RWPE2 (cell line): ENCODE measurements around the gene SPACA6.
"Not testable (repeated sequence)": the region's sequence is repeated elsewhere in the genome, so short reads cannot be mapped to it uniquely, and the experiment has no call there.

ENCODE experiments used
- ATAC-seq: fragments of 200-7000 bp; cut with Tn5 transposase; 3 replicates; pipeline ENCODE4 v1.9.1; 2021; ENCODE audit warnings: low read depth
- DNase-seq: peaks from one replicate; pipeline ENCODE4 v3.0.0-alpha.2; 2020; ENCODE audit warnings: low spot score
- H3K27ac ChIP-seq: fragments of 450-650 bp; 2 replicates; pipeline ENCODE4 v1.5.1; 2017; ENCODE audit warnings: mild to moderate bottlenecking; ENCODE audit not compliant: poor library complexity, severe bottlenecking
- H3K27me3 ChIP-seq: fragments of 250-450 bp; sonication (Bioruptor Pico); 2 replicates; pipeline ENCODE4 v1.5.1; 2021; ENCODE audit warnings: mild to moderate bottlenecking, moderate library complexity; ENCODE audit not compliant: insufficient read depth, poor library complexity, severe bottlenecking
- H3K36me3 ChIP-seq: fragments of 250-450 bp; sonication (Bioruptor Pico); 2 replicates; pipeline ENCODE4 v1.5.1; 2020; ENCODE audit warnings: low read depth, mild to moderate bottlenecking, moderate library complexity
- H3K4me1 ChIP-seq: fragments of 250-450 bp; sonication (Bioruptor Pico); 2 replicates; pipeline ENCODE4 v1.5.1; 2021; ENCODE audit warnings: mild to moderate bottlenecking, moderate library complexity; ENCODE audit not compliant: insufficient read depth, poor library complexity, severe bottlenecking
- H3K4me3 ChIP-seq: fragments of 250-450 bp; sonication (Bioruptor Pico); 2 replicates; pipeline ENCODE4 v1.5.1; 2021; ENCODE audit warnings: mild to moderate bottlenecking, moderate library complexity; ENCODE audit not compliant: severe bottlenecking
- H3K9me3 ChIP-seq: fragments of 250-450 bp; sonication (Bioruptor Pico); 2 replicates; pipeline ENCODE4 v1.5.1; 2021; ENCODE audit warnings: mild to moderate bottlenecking, moderate library complexity; ENCODE audit not compliant: severe bottlenecking
- TF ChIP-seq, protein P1 (sequence below): fragments of 450-650 bp; IDR thresholded peaks from one replicate; pipeline ENCODE4 v1.5.1; 2017; ENCODE audit warnings: mild to moderate bottlenecking, moderate library complexity; ENCODE audit not compliant: poor library complexity, severe bottlenecking

The SPACA6 gene

DNA sequence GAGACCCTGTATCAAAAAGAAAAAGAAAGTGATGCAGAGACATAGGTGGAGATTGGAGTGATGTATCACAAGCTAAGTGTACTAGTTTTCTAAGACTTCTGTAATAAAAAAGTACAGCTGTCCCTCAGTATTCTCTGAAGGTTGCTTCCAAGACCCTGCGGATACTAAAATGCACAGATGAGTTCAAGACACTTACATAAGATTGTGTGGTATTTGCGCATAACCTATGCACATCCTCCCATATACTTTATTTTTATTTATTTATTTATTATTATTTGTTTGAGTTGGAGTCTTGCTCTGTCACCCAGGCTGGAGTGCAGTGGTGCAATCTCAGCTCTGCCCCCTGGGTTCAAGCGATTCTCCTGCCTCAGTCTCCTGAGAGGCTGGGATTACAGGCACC, 44.3 kb downstream of the SPACA6 start:
- ATAC-seq (no peak), DNase-seq (no peak)
- Histone ChIP-seq H3K27me3 (peaks cover 5% of the 10 kb centered on the region), H3K9me3 (no peaks in the 10 kb centered on the region), H3K27ac (no peak overlapping the region), H3K36me3 (no peaks in the 10 kb centered on the region), H3K4me3 (no peak overlapping the region), H3K4me1 (no peaks in the 10 kb centered on the region)
- TF ChIP-seq, protein P1, sequence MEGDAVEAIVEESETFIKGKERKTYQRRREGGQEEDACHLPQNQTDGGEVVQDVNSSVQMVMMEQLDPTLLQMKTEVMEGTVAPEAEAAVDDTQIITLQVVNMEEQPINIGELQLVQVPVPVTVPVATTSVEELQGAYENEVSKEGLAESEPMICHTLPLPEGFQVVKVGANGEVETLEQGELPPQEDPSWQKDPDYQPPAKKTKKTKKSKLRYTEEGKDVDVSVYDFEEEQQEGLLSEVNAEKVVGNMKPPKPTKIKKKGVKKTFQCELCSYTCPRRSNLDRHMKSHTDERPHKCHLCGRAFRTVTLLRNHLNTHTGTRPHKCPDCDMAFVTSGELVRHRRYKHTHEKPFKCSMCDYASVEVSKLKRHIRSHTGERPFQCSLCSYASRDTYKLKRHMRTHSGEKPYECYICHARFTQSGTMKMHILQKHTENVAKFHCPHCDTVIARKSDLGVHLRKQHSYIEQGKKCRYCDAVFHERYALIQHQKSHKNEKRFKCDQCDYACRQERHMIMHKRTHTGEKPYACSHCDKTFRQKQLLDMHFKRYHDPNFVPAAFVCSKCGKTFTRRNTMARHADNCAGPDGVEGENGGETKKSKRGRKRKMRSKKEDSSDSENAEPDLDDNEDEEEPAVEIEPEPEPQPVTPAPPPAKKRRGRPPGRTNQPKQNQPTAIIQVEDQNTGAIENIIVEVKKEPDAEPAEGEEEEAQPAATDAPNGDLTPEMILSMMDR, result no peak

DNA sequence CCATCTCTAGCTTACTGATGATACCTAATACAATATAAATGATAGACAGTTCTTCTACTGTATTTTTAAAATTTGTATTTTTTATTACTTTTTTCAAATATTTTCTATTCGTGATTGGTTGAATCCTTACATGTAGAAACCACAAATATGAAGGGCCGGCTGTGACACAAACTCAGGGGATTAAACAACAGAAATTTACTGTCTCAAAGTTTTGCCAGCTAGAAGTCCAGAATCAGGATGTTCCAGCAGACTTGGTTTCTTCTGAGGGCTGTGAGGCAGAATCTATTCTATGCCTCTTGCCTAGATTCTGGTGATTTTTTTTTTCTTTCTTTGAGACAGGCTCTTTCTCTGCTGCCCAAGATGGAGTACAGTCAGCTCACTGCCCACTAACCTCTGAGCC, 44.8 kb downstream of the SPACA6 start:
- ATAC-seq (no peak), DNase-seq (no peak)
- H3K4me1 ChIP-seq, result no peaks in the 10 kb centered on the region
- no peak overlapping the region for H3K4me3 ChIP-seq
- no peak overlapping the region for H3K27ac ChIP-seq
- H3K9me3 ChIP-seq, result no peaks in the 10 kb centered on the region
- H3K36me3 ChIP-seq, result no peaks in the 10 kb centered on the region
- TF ChIP-seq, protein P1, result no peak
- H3K27me3 ChIP-seq, result peaks cover 5% of the 10 kb centered on the region

GRCh38 chr19:51738523-51738922, 45.4 kb downstream of the SPACA6 start:
- not testable (repeated sequence) for H3K27ac ChIP-seq, H3K27me3 ChIP-seq, H3K4me1 ChIP-seq, DNase-seq, H3K4me3 ChIP-seq, H3K9me3 ChIP-seq, H3K36me3 ChIP-seq, ATAC-seq

DNA sequence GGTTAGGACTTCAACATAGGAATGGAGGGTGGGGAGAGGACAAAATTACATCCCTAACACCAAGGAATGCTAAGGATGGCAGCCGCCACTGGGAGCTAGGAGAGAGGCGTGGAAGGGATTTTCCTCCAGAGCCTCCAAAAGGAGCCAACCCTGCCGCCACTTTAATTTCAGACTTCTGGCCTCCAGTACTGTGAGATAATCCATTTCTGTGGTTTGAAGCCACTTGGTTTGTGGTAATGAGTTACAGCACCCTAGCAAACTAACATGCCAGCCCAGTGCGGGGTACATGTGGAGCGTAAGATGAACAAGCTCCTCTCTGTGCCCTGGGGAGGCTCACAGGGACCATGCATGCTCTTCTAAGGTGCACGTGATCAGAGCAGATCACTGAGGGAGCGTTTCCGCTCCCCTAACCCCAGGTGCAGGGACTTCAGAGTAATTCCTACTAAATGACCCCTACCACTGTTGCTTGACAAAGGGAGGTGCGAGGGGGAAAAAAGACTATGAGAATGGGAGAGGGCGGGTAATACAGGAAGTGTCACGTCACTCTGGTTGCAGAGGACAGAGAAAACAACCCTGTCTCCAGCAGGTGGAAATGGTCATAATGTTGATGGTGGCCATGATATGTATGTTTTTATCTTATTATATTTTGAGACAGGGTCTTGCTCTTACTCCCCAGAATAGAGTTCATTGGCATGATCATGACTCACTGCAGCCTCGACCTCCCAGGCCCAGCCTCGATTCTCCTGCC, 46.5 kb downstream of the SPACA6 start:
- Histone ChIP-seq H3K36me3 (no peaks in the 10 kb centered on the region), H3K9me3 (no peaks in the 10 kb centered on the region), H3K4me3 (no peak overlapping the region), H3K4me1 (no peaks in the 10 kb centered on the region), H3K27me3 (peaks cover 5% of the 10 kb centered on the region), H3K27ac (no peak overlapping the region)
- ATAC-seq (no peak), DNase-seq (no peak)
- TF ChIP-seq, protein P1, result no peak

DNA sequence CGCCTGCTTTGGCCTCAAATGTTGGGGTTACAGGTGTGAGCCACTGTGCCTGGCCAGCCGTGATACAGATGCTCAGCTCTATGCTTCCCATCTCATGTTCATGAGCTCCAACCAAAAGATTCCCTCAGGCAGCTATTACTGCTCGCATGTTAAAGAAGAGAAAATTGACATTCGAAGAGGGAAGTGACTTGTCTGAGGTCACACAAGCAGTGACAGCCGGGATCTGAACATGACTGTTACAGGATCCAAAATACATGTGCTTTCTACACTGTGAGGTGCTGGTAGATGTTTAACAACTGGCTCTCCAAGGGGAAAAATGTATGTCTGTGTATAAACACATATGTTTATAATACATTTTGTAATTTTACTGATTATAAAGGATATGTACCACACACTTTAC, 47.2 kb downstream of the SPACA6 start:
- Histone ChIP-seq H3K4me1 (no peaks in the 10 kb centered on the region), H3K4me3 (no peak overlapping the region), H3K27me3 (peaks cover 5% of the 10 kb centered on the region), H3K27ac (no peak overlapping the region), H3K9me3 (no peaks in the 10 kb centered on the region), H3K36me3 (no peaks in the 10 kb centered on the region)
- TF ChIP-seq, protein P1, result no peak
- no peak for ATAC-seq
- no peak for DNase-seq
